Smooth muscle cell of the coronary artery (primary cell): ENCODE measurements around the gene ZNF221. TPM values are rescaled to one million over a fixed set of nuclear protein-coding genes. Genes with fewer than 3 reads are reported as not detected.

Experiments
- total RNA-seq: library from RNA; depleted of rRNA; stranded (reverse); fragments of >200 nt; gene quantifications from 2 replicates; pipeline ENCODE4 v1.2.3, GENCODE V29; 2014; ENCODE audit warnings: low replicate concordance

ZNF221 gene
- total RNA-seq = 6.3 and 8.4 TPM in 2 replicates

DNA sequence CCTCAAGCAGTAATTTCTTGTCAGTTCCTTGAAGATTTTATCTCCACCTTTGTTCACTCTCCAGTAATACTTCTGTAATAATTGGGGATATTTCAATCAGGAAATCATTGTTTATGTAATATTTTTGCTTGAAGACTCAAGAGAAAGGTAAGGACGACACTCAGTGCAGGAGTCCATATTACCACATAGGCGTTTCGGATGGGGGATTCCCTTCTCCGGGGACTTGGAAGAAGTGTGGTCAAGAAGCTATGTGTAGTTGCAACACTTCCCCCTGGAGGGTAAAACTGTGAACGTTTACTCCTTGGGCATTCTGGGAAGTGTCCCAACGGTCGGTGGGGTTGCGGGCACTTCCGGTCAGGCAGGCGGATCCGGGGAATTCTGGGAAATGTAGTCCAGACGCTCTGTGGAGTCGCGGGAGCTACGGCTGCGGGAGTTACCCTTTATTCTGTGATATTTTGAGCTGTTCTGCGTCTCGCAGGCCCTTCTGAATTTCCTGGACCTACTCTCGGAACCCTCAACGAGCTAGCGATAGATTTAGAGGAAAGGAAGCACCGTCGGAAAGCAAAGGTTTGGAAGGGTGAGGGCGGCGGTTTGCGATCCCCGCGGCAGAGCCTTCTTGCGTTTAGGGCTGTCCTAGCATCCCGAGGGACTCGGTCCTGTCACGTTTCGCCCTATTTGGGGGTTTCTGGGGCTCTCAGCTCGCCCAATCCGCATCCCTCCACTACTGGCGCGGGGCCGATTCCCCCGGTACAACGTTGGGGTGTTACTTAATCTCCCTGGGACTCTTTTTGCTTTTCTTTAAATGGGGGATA, at the start of gene ZNF221:
Gene ZNF221 (plus strand): TSS at position 395 of the 812 bp plus-strand sequence. CDS start 11,499 bp downstream, outside the sequence.

DNA sequence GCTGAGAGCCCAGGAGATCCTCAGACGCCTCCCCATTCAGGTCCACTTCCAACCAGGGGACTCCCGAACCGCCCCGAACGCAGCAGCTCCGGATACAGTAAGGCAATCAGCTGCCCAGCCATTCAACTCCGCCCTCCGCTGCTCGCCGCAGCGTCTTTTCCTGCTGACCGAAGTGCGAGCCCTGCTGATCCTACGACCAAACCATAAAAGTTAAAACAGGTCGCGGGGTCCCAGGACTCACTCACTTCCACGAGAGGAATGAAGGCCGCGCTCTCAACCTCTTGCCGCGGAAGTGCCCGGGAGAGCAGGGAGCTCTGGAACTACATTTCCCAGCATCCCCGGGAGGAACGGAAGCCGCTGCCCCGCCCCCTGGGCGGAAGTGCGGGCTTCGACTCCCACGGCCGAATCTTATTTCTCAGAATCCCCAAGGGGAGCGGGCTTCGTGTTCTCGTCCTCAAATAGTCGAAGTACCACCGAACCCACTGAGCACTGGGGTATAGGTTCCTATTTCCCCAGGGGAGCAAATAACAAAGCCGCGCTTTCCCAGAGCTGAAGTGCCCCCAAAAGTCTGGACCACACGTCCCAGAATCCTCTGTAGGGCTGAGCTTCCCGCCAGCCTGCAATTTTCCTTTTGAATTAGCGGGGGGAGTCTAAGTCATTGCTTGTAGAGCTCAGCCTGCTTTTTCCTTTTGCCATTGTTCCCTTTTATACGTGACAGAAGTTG, 15.9 kb upstream of the ZNF221 start, which contains the start of gene ZNF45:
Gene ZNF45 (minus strand): TSS at position 298 of the 724 bp plus-strand sequence. CDS start 13,097 bp downstream, outside the sequence.

DNA sequence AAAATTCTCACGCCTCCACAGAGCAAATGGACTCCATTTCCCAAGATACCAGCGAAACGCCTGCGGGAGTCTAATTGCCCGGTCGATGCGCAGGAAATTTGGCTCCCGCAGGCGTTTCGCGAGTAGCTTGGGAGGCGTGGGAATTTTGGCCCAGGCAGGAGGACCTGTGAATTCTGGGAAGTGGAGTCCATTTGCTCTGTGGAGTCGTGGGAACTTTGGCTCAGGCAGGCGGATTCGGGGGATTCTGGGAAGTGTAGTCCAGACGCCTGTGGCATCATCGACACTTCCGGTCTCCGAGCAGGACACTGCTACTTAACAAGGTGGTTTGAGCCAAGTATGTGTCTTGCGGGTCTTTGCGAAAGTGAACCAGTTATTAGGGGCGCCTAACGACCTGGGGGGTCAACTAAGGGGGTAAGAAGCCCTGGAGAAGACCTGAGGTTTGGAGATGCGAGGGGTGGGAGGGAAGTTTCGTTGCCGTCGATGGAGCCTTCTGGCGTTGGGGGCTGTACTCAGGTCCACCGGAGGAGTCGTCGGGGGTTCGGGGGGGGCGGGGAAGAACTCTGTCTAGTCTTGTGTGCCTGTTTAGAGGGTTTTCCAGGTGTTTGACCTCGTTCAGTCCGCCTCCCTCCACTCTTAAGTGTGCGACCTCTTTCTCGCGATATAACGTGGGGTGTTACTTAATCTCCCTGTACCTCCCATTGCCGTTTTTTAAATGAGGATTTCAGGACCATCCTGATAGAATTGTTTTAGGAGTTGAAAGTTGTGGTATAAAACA, 33.1 kb downstream of the ZNF221 start, which contains the start of gene ZNF155:
Gene ZNF155 (plus strand): TSS at position 277 of the 775 bp plus-strand sequence. CDS start 4,356 bp downstream, outside the sequence.

DNA sequence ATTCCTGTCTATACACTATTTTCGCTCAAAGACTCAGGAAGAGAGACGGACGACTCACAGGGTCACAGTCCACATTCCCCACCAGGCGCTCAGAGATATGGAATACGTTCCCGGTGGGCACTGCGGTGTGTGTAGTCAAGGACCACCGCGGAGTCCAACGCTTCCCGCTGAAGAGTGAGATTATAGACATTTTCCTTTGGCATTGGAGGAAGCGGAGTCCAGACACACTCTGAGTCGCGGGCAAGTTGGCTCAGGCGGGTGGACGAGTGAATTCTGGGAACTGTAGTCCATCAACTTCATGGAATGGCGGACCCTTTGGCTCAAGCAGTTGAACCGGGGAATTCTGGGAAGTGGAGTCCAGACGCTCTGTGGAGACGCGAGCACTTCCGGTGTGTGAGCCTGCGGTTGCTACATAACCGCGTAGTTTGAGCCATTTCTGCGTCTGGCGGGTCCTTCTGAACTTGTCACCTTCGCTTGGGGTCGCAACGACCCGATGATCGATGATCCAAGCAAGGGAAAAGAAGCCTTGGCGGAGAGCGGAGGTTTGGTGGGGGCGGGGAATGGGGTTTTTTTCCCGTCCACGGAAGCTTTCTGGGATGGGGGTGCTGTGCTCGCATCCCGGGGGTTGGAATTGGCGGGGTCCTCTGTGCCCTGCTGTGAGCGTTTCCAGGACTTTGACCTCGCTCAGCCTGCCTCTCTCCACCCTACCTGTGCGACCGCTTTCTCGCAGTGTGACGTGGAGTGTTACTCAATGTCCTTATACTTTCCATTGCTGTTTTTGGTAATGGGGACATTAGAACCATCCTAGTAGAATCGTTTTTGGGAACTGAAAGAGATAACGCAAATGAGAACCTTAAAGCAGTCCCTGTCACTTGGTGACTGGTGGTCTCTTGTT, 51.8 kb downstream of the ZNF221 start, which contains the start of gene ZNF230:
Gene ZNF230 (plus strand): TSS at position 392 of the 895 bp plus-strand sequence. CDS start 4,122 bp downstream, outside the sequence.

Other genes with a start within 250 kb of the ZNF221 start
- gene IRGC, start 235.2 kb upstream of the ZNF221 start, total RNA-seq = not detected in 2 replicates
- 8.7 and 9.1 TPM in 2 replicates for gene SMG9, start 196.3 kb upstream of the ZNF221 start, total RNA-seq
- gene KCNN4, start 170.3 kb upstream of the ZNF221 start, total RNA-seq = 3.4 and 7.5 TPM in 2 replicates
- 0.68 and 1.2 TPM in 2 replicates for gene LYPD5, start 148.8 kb upstream of the ZNF221 start, total RNA-seq
- gene ZNF283, start 123.9 kb upstream of the ZNF221 start, total RNA-seq = 5.5 and 11.3 TPM in 2 replicates
- gene ZNF404, start 67.3 kb upstream of the ZNF221 start, total RNA-seq = 2.6 TPM in 2 replicates
- 15.5 and 16.1 TPM in 2 replicates for gene ZNF45, start 15.9 kb upstream of the ZNF221 start, total RNA-seq
- 7.0 and 9.8 TPM in 2 replicates for gene ZNF155, start 33.0 kb downstream of the ZNF221 start, total RNA-seq
- 3.3 and 8.7 TPM in 2 replicates for gene ZNF230, start 51.7 kb downstream of the ZNF221 start, total RNA-seq
- gene ZNF222, start 74.2 kb downstream of the ZNF221 start, total RNA-seq = 4.3 and 8.9 TPM in 2 replicates
- 4.2 and 6.1 TPM in 2 replicates for gene ZNF223, start 100.8 kb downstream of the ZNF221 start, total RNA-seq
- 2.1 and 3.3 TPM in 2 replicates for gene ZNF284, start 120.9 kb downstream of the ZNF221 start, total RNA-seq
- 27.6 and 28.4 TPM in 2 replicates for gene ZNF224, start 143.1 kb downstream of the ZNF221 start, total RNA-seq
- gene ZNF225, start 162.2 kb downstream of the ZNF221 start, total RNA-seq = 6.7 and 8.8 TPM in 2 replicates
- 8.1 and 9.2 TPM in 2 replicates for gene ZNF234, start 190.3 kb downstream of the ZNF221 start, total RNA-seq
- gene ZNF226, start 213.9 kb downstream of the ZNF221 start, total RNA-seq = 16.3 and 24.9 TPM in 2 replicates